GM19240 (cell line): ENCODE results near the gene NFKBIA.
"Not testable (repeated sequence)": the region's sequence is repeated elsewhere in the genome, so short reads cannot be mapped to it uniquely, and the experiment has no call there.

Experiments used
- DNase-seq: peaks from one replicate; pipeline ENCODE4 v3.0.0; 2011; ENCODE audit warnings: low spot score; ENCODE audit not compliant: insufficient read length

Gene NFKBIA

GRCh38 chr14:35409595-35409994, 5.0 kb upstream of the NFKBIA start:
- DNase-seq, result no peak

- DNase-seq, result no peak
Observed at GRCh38 chr14:35408026-35408425, 3.5 kb upstream of the NFKBIA start.

- DNase-seq, result no peak
Observed at GRCh38 chr14:35407306-35407630, 2.7 kb upstream of the NFKBIA start.

GRCh38 chr14:35406506-35407305, 2.2 kb upstream of the NFKBIA start:
- no peak for DNase-seq

- DNase-seq, result no peak
Observed at GRCh38 chr14:35406090-35406489, 1.5 kb upstream of the NFKBIA start.

GRCh38 chr14:35405304-35405996, 901 bp upstream of the NFKBIA start:
- no peak for DNase-seq

GRCh38 chr14:35403603-35404448, 723 bp downstream of the NFKBIA start:
- DNase-seq, result peak; percentile 61

- no peak for DNase-seq
Observed at GRCh38 chr14:35403114-35403602, 1.4 kb downstream of the NFKBIA start.

GRCh38 chr14:35402323-35403113, 2.0 kb downstream of the NFKBIA start:
- no peak for DNase-seq

GRCh38 chr14:35401422-35402265, 2.9 kb downstream of the NFKBIA start:
- DNase-seq, result no peak

- DNase-seq, result no peak
Observed at GRCh38 chr14:35400648-35401421, 3.7 kb downstream of the NFKBIA start.

GRCh38 chr14:35399083-35399937, 5.2 kb downstream of the NFKBIA start:
- no peak for DNase-seq

- DNase-seq, result no peak
Observed at GRCh38 chr14:35398071-35398584, 6.4 kb downstream of the NFKBIA start.

GRCh38 chr14:35396610-35397009, 7.9 kb downstream of the NFKBIA start:
- DNase-seq, result not testable (repeated sequence)

GRCh38 chr14:35395283-35395682, 9.3 kb downstream of the NFKBIA start:
- DNase-seq, result no peak

- DNase-seq, result no peak
Observed at GRCh38 chr14:35394326-35395013, 10.1 kb downstream of the NFKBIA start.

- DNase-seq, result no peak
Observed at GRCh38 chr14:35393826-35394225, 10.7 kb downstream of the NFKBIA start.

- DNase-seq, result no peak
Observed at GRCh38 chr14:35392103-35392502, 12.4 kb downstream of the NFKBIA start.
